CD4-positive, alpha-beta T cell (primary cell): ENCODE data around the gene TMEM131L. TPM values are rescaled to one million over a fixed set of nuclear protein-coding genes. Genes with fewer than 3 reads are reported as not detected.
"Not testable (repeated sequence)": the region's sequence is repeated elsewhere in the genome, so short reads cannot be mapped to it uniquely, and the experiment has no call there.

ENCODE experiments used
- ATAC-seq: fragments of 200-7000 bp; cut with Tn5 transposase; one replicate; pipeline ENCODE4 v1.10.0; 2022; ENCODE audit warnings: mild to moderate bottlenecking; ENCODE audit not compliant: poor library complexity
- CTCF ChIA-PET: fragments of 350-600 bp; sonication (Branson Sonifier 250); formaldehyde crosslinking; loops from one replicate; lab custom pipeline; 2021; ENCODE audit warnings: antibody characterized with exemption, inconsistent platforms; lab: Charles Lee
- POLR2A ChIA-PET: fragments of 350-600 bp; sonication (Branson Sonifier 250); formaldehyde crosslinking; loops from one replicate; lab custom pipeline; 2021; ENCODE audit warnings: antibody characterized with exemption, inconsistent platforms; lab: Charles Lee
- DNase-seq, 14 experiments: peaks; one replicate each; pipeline ENCODE4 v3.0.0-alpha.2; 2013 to 2020; ENCODE audit warnings: mixed read lengths in 2 of 14
- H3K27ac ChIP-seq, 2 donors: one replicate each; pipeline versions ENCODE4 v1.5.1 to v1.7.0; 2013; ENCODE audit warnings: low read length in 2 of 2, low read depth in 1 of 2, mild to moderate bottlenecking in 1 of 2
- H3K27me3 ChIP-seq, 2 experiments: 1 replicate in 1 of 2; 2 replicates in 1 of 2; pipeline versions ENCODE4 v1.6.1 to v1.7.0; 2013; ENCODE audit warnings: low read length in 2 of 2, control low read depth in 1 of 2, mild to moderate bottlenecking in 1 of 2, moderate library complexity in 1 of 2; ENCODE audit not compliant: insufficient read depth in 2 of 2, control insufficient read depth in 1 of 2
- H3K36me3 ChIP-seq: one replicate; pipeline ENCODE4 v1.6.1; 2013; ENCODE audit warnings: low read length, control low read depth; ENCODE audit not compliant: insufficient read depth
- H3K4me1 ChIP-seq: one replicate; pipeline ENCODE4 v1.6.1; 2013; ENCODE audit warnings: low read length, control low read depth; ENCODE audit not compliant: insufficient read depth
- H3K4me3 ChIP-seq: one replicate; pipeline ENCODE4 v1.5.1; 2013; ENCODE audit warnings: mild to moderate bottlenecking, low read length, moderate library complexity
- H3K9me3 ChIP-seq, 2 experiments: 1 replicate in 1 of 2; 2 replicates in 1 of 2; pipeline versions ENCODE4 v1.6.1 to v1.7.0; 2013; ENCODE audit warnings: low read length in 2 of 2, mild to moderate bottlenecking in 2 of 2, control low read depth in 1 of 2, moderate library complexity in 1 of 2; ENCODE audit not compliant: control insufficient read depth in 1 of 2, insufficient read depth in 1 of 2
- H3K27ac Mint-ChIP-seq: one replicate; pipeline ENCODE4 v1.8.0; 2020; ENCODE audit warnings: mixed read lengths
- H3K27me3 Mint-ChIP-seq: one replicate; pipeline ENCODE4 v1.8.0; 2021; ENCODE audit warnings: mixed read lengths
- H3K36me3 Mint-ChIP-seq: one replicate; pipeline ENCODE4 v1.8.0; 2021; ENCODE audit warnings: low read depth, mixed read lengths
- H3K4me1 Mint-ChIP-seq: one replicate; pipeline ENCODE4 v1.8.0; 2021; ENCODE audit warnings: low read depth, mixed read lengths
- H3K4me3 Mint-ChIP-seq: one replicate; pipeline ENCODE4 v1.8.0; 2020; ENCODE audit warnings: mild to moderate bottlenecking, mixed read lengths
- H3K9me3 Mint-ChIP-seq: one replicate; pipeline ENCODE4 v1.8.0; 2020; ENCODE audit warnings: mixed read lengths
- intact Hi-C, 2 experiments: fragments of 100-400 bp; cut with DNase I in 1 of 2; cut with micrococcal nuclease in 1 of 2; formaldehyde crosslinking; loops; one replicate each; pipeline versions ENCODE4 v1.15.1 to v1.9.0; 2023 to 2025; cut with DNase I, micrococcal nuclease
- total RNA-seq, 174 experiments: library from RNA in 2 of 174; stranded (reverse) in 2 of 174; gene quantifications; one replicate each; pipeline ENCODE4 v1.2.3 and lab custom pipeline; 2021 to 2026
- TF ChIP-seq, protein P1 (sequence below): fragments of 200-600 bp; IDR thresholded peaks from one replicate; pipeline ENCODE4 v1.8.0; 2022; ENCODE audit warnings: antibody characterized with exemption, mild to moderate bottlenecking

Gene TMEM131L
- total RNA-seq, 2 experiments from 2014 or later: 101 to 106 TPM

DNA sequence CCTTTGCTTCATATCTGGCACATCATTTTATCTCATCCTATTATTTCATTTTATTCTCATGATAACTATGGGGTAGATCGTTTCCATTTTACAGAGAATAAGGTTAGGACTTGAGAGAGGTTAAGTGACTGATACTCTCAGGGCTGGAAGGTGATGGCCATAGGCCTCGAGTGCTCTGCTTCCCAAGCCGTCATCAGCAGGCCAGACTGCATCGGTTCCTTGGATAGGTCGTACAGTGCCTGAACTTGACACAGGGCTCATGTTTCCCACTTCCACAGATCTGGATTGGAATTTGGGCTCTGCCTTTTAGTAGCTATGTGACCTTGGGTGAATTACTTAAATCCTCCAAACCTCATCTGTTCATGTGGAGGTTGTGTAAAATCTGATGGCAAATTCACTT lies 81.4 kb downstream of the TMEM131L start:
- ATAC-seq (no peak), DNase-seq (no peak)
- no peaks in the 10 kb centered on the region for H3K9me3 Mint-ChIP-seq
- no peak overlapping the region for H3K4me3 Mint-ChIP-seq
- Histone ChIP-seq H3K36me3 (peaks cover 26% of the 10 kb centered on the region), H3K27ac (no peak overlapping the region), H3K9me3 (no peaks in the 10 kb centered on the region), H3K27me3 (no peaks in the 10 kb centered on the region), H3K4me3 (no peak overlapping the region), H3K4me1 (peaks cover 32% of the 10 kb centered on the region)
- H3K4me1 Mint-ChIP-seq: peaks cover 74% of the 10 kb centered on the region
- intact Hi-C loops: no loop called here
- no peaks in the 10 kb centered on the region for H3K27me3 Mint-ChIP-seq
- ChIA-PET POLR2A (interaction anchor here (0.9 to 1.0 kb wide), 2 partner anchors 55 to 61 kb away, joined by 3 read pairs; no protein-coding TSS in a partner anchor), CTCF (no interaction called here)
- H3K27ac Mint-ChIP-seq: peak overlapping the region; percentile 24
- H3K36me3 Mint-ChIP-seq: peaks cover 62% of the 10 kb centered on the region
- TF ChIP-seq, protein P1, sequence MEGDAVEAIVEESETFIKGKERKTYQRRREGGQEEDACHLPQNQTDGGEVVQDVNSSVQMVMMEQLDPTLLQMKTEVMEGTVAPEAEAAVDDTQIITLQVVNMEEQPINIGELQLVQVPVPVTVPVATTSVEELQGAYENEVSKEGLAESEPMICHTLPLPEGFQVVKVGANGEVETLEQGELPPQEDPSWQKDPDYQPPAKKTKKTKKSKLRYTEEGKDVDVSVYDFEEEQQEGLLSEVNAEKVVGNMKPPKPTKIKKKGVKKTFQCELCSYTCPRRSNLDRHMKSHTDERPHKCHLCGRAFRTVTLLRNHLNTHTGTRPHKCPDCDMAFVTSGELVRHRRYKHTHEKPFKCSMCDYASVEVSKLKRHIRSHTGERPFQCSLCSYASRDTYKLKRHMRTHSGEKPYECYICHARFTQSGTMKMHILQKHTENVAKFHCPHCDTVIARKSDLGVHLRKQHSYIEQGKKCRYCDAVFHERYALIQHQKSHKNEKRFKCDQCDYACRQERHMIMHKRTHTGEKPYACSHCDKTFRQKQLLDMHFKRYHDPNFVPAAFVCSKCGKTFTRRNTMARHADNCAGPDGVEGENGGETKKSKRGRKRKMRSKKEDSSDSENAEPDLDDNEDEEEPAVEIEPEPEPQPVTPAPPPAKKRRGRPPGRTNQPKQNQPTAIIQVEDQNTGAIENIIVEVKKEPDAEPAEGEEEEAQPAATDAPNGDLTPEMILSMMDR: no peak

DNA sequence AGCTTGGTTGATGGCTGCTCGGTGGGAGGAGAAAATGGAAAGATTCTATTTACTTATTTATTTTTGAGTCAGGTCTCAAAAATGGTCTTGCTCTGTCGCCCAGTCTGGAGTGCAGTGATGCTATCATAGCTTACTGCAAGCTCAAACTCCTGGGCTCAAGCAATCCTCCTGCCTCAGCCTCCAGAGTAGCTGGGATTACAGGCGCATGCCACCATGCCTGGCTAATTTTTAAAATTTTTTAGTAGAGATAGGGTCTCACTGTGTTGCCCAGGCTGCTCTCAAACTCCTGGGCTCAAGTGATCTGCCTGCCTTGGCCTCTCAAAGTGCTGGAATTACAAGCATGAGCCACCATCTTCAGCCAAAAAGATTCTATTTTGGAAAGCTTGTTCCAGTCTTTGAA lies 82.7 kb downstream of the TMEM131L start:
- H3K4me3 Mint-ChIP-seq, H3K27ac ChIP-seq, H3K9me3 Mint-ChIP-seq, ATAC-seq, DNase-seq, intact Hi-C loops, H3K27me3 Mint-ChIP-seq, H3K27me3 ChIP-seq, H3K9me3 ChIP-seq, H3K4me3 ChIP-seq: not testable (repeated sequence)
- peaks cover 72% of the 10 kb centered on the region for H3K4me1 Mint-ChIP-seq
- peak overlapping the region; percentile 61 for H3K27ac Mint-ChIP-seq
- ChIA-PET CTCF (interaction anchor here (0.6 to 1.2 kb wide), 2 partner anchors 18 to 83 kb away, joined by 3 to 5 read pairs; partner anchors contain the start of gene TMEM131L), POLR2A (interaction anchor here (0.9 to 1.0 kb wide), 2 partner anchors 27 to 81 kb away, joined by 3 to 4 read pairs; no protein-coding TSS in a partner anchor)
- peaks cover 24% of the 10 kb centered on the region for H3K4me1 ChIP-seq
- peaks cover 67% of the 10 kb centered on the region for H3K36me3 Mint-ChIP-seq
- H3K36me3 ChIP-seq: peaks cover 20% of the 10 kb centered on the region

DNA sequence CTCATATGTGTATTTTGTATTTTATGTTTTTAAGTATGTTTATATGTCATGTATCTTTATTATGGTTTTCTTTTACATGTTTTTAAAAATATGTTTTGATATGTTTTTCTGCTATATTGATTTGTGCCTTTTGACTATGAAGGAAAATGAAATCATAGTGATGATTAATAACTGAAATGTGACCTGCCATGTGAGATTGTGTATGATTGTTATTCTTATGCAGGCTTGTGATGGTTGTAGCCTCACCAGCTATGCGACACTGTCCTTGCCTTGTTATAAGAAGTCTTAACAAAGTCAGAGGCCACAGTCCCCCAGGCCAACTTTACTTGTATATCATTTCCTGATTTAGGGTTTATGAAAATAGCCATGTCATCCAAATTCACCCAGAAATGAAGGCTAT lies 83.2 kb downstream of the TMEM131L start:
- no peaks in the 10 kb centered on the region for H3K9me3 Mint-ChIP-seq
- Histone ChIP-seq H3K4me3 (no peak overlapping the region), H3K27me3 (no peaks in the 10 kb centered on the region), H3K9me3 (no peaks in the 10 kb centered on the region), H3K36me3 (peaks cover 20% of the 10 kb centered on the region), H3K4me1 (peaks cover 19% of the 10 kb centered on the region), H3K27ac (no peak overlapping the region)
- H3K4me3 Mint-ChIP-seq: no peak overlapping the region
- ChIA-PET POLR2A (interaction anchor here (0.9 kb wide), 1 partner anchor 82 kb away, joined by 4 read pairs; no protein-coding TSS in a partner anchor), CTCF (interaction anchor here (1.2 kb wide), 1 partner anchor 84 kb away, joined by 5 read pairs; the partner anchor contains the start of gene TMEM131L)
- DNase-seq: no peak
- intact Hi-C loops: no loop called here
- H3K4me1 Mint-ChIP-seq: peaks cover 69% of the 10 kb centered on the region
- no peaks in the 10 kb centered on the region for H3K27me3 Mint-ChIP-seq
- TF ChIP-seq, protein P1: no peak
- peaks cover 65% of the 10 kb centered on the region for H3K36me3 Mint-ChIP-seq
- ATAC-seq: no peak
- peak overlapping the region; percentile 61 for H3K27ac Mint-ChIP-seq
